Stimulated activated CD8-positive, alpha-beta memory T cell treated with anti-CD3 and anti-CD28 coated beads, Interleukin-7, amount 100 ng/mL, for 24 hours (primary cell): ENCODE measurements around the gene DPM2.

ENCODE experiments used
- DNase-seq: peaks from one replicate; pipeline ENCODE4 v3.0.0-alpha.2; 2020; ENCODE audit warnings: low read depth

The DPM2 gene

DNA sequence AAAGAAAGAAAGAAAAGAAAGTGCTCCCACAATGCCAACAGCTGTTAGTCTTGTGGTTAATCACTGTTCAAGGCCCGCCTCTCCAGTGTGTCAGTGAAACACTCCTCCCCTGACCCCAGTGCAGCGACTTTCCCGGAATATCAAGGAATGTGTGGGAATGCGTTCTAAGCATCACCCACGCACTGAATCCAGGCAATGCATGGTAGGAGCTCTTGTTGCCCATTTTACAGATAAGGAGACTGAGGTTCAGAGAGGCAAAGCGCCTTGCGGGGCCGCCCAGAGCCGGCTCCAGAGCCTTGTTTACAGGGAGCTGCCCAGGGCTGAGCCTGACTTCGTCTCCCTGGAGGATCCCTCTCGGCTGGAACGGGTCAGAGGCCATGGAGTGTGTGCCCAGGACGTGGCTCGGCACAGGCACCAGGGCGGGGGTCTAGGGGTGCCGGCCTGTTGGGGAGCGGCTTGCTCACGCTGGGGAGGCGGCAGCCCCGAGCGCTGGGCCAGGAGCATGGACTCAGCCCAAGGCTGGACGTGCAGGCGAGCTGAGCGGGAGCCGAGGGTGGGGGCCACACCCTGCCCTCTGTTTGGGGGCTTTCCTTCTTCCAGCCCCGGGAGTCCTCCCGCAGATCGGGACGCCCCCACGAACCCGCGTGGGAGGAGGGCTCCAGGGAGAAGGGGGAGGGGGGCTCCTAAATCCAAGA lies 39.1 kb downstream of the DPM2 start:
- DNase-seq = no peak

- DNase-seq = no peak
Observed at GRCh38 chr9:127897193-127897692, 40.4 kb downstream of the DPM2 start.

DNA sequence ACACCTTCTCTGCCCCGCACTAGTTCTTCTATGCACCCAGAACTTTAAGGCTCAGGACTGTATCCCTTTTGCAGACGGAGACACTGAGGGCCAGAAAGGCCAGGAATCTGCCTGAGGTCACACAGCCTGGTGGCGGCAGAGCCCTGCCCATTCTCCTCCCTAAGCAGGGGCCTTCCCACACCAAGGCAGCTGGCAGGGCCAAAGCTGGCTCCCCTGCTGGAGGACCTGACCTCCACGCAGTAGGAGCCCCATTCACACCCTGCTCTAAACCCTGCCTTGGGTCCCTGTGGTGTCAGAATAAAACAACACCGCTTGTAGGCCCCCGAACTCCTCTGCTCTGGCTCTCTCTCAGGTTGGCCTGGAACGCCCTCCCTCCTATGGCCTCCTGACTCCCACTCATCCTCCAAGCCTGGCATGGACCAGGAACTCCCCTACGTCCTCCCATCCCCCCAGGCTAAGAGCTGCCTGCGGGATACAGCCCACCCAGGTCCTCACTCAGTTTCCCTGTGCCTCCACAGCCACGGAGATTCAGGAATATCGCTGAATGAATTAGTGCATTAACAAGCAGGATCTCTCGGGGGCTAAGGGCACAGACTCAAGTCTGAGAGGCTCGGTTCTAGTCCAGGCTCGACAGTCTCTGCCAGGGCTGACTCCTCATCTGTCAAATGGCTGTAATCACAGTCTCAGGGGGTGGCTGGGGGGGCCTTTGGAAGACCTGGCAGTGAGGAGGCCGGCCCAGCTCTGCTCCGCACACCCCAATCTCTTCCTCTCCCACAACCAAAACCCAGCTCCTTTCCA lies 41.1 kb downstream of the DPM2 start:
- no peak for DNase-seq

GRCh38 chr9:127895811-127896210 lies 41.8 kb downstream of the DPM2 start:
- DNase-seq = no peak

GRCh38 chr9:127893392-127893791 lies 44.3 kb downstream of the DPM2 start:
- no peak for DNase-seq

DNA sequence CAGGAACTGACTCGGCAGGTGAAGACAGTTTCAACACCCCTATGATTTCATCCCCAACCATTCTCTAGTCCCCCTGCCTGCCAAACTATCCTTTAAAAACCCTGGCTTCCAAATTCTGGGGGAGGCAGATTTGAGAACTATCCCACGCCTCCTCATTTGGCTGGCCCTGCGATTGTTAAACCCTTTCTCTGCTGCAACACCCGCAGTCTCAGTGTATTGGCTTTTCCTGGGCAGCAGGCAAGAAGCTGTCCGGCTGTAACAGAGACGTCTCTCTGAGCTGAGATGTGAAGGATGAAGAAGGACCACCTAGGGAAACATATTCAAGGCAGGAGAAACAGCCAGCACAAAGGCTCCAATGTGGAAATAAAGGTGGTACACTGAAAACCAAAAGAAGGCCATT lies 44.8 kb downstream of the DPM2 start:
- no peak for DNase-seq

GRCh38 chr9:127890053-127890452 lies 47.6 kb downstream of the DPM2 start:
- no peak for DNase-seq

- no peak for DNase-seq
Observed at GRCh38 chr9:127887792-127888191, 49.9 kb downstream of the DPM2 start.

GRCh38 chr9:127886401-127886972 lies 51.2 kb downstream of the DPM2 start:
- DNase-seq = no peak

GRCh38 chr9:127885508-127886281 lies 52.0 kb downstream of the DPM2 start:
- DNase-seq = no peak
